HL-60/S4 (cell line): ENCODE results near the gene ZBTB43.
"Not testable (repeated sequence)": the region's sequence is repeated elsewhere in the genome, so short reads cannot be mapped to it uniquely, and the experiment has no call there.

Experiments
- in situ Hi-C: fragments of 300-500 bp; cut with MboI; formaldehyde crosslinking; loops from 2 replicates; pipeline ENCODE4 v1.14.3; 2022; ENCODE audit warnings: low sequenced_read_pairs

Gene ZBTB43, protein sequence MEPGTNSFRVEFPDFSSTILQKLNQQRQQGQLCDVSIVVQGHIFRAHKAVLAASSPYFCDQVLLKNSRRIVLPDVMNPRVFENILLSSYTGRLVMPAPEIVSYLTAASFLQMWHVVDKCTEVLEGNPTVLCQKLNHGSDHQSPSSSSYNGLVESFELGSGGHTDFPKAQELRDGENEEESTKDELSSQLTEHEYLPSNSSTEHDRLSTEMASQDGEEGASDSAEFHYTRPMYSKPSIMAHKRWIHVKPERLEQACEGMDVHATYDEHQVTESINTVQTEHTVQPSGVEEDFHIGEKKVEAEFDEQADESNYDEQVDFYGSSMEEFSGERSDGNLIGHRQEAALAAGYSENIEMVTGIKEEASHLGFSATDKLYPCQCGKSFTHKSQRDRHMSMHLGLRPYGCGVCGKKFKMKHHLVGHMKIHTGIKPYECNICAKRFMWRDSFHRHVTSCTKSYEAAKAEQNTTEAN

DNA sequence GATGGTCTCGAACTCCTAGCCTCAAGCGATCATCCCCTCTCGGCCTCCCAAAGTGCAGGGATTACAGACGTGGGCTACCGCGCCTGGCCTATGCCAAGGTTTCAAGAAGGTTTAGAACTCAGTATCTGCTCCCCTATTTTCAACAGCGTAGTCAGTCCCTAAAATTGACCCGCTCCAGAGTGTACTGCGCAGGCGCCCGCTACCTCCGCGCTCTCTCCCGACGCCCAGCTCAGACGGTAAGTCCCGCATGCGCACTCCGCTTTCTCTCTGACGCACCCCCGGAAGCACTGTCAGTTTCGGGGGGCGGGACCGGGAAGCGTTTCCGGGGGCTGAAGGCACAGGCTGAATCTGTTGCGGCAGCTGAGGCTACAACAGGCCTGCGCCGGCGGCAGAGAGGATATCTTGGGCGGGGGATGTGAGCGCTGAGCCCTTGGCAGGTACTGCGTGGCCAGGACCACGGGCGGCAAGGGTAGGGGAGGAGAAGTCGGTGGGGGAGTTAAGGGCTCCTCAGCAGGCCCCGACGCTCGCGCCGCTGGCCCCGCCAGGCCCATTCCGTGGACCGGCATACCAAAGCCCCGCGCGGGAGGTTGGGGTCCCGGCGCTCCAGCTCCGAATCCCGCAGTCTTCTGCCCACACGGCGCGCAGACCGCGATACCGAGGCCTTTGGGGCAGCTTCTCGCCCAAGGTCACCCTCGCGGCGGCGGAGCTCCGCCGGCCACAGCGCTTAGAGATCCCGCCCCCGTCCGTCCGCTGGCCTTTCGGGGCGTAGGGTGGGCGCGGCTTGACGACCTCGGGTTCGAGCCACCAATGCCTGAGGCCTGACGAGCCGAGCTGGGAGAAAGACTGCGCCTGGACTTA, at the start of gene ZBTB43:
Gene ZBTB43, plus strand, starts transcription at position 345 of the 858 bp plus-strand sequence. CDS start 27,470 bp downstream, outside the sequence.
- in situ Hi-C loops = no loop called here

GRCh38 chr9:126755317-126755875, 49.4 kb upstream of the ZBTB43 start:
- in situ Hi-C loops = no loop called here

DNA sequence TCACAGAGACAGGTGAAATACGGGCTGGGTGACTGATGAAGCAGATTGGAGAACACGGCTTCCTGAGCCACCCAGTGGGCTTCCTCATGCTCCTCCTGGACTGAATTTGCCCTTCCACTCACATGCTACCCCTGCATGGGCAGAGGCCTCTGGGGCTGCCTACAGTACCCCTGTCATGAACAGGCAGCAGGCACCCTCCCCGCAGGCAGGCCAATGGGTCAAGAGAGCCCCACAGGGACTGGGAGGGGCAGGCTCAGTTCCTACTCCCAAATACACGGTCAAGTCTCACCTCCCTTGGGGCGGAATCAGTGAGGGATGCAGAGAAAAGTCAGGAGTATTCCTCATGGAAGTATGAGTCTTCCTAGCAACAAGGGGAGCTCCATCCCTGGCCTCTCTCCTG, 48.6 kb upstream of the ZBTB43 start:
- in situ Hi-C loops = no loop called here

DNA sequence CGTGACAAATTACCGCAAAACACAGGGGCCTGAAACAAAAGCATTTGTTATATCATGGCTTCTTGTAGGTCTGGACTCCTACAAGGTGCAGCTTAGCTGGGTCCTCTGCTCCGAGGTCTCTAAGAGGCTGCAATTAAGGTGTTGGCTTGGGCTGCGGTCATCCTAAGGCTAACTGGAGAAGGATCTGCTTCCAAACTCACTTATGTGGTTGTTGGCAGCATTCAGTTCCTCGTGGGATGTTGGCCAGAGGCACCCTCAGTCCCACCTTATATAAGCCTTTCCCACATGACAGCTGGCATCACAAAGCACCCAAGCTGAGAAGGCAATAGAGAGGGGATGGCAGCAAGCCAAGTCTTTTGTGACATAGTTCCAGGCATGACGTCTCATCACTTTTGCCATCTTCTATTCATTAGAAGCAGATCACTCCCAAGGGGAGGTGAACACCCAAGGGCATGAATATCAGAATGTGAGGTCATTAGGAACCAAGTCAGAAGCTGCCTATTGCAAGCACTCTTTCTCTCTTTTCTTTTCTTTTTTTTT, 47.9 kb upstream of the ZBTB43 start:
- in situ Hi-C loops = no loop called here

DNA sequence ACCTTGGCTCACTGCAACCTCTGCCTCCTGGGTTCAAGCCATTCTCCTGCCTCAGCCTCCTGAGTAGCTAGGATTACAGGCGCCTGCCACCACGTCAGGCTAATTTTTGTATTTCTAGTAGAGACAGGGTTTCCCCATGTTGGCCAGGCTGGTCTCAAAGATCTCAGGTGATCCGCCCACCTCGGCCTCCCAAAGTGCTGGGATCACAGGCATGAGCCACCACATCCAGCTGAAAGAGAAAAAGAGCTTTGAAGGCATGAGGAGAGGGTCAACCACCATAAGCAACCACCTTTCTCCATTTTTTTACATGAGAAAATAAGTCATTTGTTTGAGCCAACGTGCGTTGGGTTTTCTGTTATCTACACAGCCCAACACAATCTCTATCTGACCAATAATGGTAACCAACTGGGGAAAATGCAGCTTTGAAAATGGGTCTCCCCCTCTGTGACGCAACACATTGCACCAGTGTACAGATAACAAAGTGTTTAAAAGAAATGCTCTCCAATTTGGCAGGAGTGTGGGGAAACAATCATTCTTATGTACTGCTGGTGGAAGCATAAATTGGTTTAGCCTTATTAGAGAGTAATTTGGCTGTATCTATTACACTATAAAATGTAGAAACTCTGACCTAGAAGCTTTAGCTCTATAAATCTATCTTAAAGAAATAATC, 45.8 kb upstream of the ZBTB43 start:
- in situ Hi-C loops = no loop called here

DNA sequence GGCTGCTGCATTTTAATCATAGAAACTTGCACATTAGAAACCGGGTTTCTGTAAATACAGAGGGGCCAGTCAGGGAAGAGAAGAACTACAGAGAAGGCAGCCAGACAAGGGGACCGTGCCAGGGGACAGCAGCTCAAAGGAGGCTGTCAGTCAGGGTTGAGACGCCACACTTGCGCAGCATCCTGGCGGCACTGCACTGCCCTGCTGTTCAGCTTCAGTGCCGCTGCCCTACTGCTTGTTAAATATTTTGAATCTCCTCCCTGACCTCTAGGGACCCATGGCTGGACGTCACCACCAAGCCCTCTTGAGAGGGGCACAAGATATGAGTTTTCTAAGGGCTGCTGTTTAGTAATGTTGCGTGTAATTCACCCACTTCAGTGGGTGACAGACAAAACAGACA, 43.6 kb upstream of the ZBTB43 start:
- in situ Hi-C loops = no loop called here

DNA sequence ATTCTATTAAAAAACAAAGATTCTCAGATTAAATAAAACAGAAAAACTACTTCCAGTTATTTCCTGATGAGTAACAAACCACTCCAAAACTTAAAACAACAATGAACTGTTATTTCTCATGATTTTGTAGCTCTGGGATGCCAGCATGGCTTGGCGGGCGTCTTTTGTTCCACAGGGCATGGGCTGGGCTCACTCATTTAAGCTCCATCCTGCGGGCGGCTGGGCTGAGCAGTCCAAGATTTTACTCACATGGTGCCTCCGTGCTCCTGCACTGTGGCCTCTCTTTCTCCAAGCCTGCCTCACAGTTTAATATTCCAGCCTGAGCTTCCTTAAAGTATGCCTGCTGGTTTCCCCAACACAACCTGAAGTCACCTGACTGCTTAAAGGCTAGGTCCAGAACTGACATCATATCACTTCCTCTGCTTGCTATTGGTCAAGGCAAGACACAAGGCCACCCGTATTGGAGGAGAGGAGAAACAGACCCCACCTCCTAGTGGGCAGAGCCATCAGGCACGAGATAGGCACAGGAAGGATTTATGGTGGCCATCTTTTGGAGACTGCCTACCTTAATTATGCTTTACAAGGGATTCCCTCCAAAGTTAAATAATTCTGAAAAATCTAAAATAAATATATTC, 41.6 kb upstream of the ZBTB43 start:
- in situ Hi-C loops = no loop called here

DNA sequence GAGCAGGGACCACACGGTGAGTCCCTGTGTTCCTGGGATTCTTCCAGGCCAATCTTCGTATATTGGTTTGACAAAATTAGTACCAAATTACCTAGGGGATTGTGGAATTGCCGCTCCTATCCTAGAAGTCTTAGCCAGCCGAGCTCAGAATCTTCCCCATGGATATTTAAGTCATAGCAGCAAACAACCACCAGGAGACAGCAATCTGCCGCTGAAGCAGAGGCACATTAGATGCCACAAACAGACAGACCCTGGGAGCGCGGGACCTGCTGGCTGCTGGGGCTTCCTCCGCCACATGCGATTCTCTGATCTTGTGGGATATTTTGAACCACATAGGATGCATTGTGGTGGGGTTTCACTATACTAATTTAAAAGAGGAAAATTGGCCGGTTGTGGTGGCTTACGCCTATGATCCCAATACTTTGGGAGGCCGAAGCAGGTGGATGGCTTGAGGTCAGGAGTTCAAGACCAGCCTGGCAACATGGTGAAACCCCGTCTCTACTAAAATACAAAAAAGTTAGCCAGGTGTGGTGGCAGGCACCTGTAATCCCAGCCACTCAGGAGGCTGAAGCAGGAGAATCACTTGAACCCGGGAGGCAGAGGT, 31.7 kb upstream of the ZBTB43 start:
- in situ Hi-C loops = no loop called here

GRCh38 chr9:126775926-126776325, 28.9 kb upstream of the ZBTB43 start:
- in situ Hi-C loops = no loop called here

DNA sequence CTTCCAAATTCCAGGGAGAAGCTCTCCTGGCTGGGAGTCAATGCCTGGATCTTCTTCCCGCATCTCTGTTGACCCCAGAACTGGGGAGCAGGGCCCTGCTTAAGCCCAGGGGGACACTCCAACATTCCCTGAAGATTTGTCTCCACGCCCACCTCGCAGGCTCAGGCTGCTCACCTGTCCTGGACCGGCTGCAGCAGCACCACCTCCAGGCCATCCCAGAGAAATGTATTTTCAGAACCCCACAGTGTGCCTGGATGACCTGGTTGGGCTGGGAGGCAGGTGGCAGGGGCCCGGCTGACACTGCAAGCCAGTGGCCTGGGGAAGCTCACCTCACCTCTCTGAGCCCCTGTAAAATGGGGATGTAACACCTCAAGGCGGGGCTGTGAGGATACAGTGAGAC, 27.1 kb upstream of the ZBTB43 start:
- in situ Hi-C loops = no loop called here

- in situ Hi-C loops = no loop called here
Observed at GRCh38 chr9:126778141-126778540, 26.7 kb upstream of the ZBTB43 start.

- in situ Hi-C loops = not testable (repeated sequence)
Observed at GRCh38 chr9:126778696-126779095, 26.1 kb upstream of the ZBTB43 start.

- in situ Hi-C loops = loop anchor here (5.0 kb wide), 1 partner anchor 74 kb away; no protein-coding TSS in a partner anchor
Observed at GRCh38 chr9:126781186-126782052, 23.4 kb upstream of the ZBTB43 start.

GRCh38 chr9:126782053-126782388, 22.8 kb upstream of the ZBTB43 start:
- in situ Hi-C loops = loop anchor here (5.0 kb wide), 1 partner anchor 75 kb away; no protein-coding TSS in a partner anchor

DNA sequence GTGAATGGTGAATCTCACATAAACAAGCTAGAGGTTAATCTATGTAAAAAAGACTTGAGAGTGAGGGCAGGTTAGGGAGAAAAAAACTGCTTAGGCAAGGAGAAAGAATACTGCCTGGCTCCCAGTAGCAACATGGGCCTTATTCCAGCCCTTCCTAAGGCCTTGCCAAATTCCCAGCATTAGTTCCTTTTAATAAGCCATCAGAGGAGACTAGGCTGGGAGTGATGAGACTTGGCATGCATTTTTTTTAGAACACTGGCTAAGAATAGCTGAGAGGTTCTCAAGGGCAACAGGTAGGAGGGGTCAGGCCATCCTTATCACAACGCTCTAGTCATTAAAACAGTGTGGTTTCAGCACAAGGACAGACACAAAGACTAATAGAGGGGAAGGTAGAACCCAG, 20.9 kb upstream of the ZBTB43 start:
- in situ Hi-C loops = loop anchor here (5.0 kb wide), 1 partner anchor 77 kb away; no protein-coding TSS in a partner anchor

DNA sequence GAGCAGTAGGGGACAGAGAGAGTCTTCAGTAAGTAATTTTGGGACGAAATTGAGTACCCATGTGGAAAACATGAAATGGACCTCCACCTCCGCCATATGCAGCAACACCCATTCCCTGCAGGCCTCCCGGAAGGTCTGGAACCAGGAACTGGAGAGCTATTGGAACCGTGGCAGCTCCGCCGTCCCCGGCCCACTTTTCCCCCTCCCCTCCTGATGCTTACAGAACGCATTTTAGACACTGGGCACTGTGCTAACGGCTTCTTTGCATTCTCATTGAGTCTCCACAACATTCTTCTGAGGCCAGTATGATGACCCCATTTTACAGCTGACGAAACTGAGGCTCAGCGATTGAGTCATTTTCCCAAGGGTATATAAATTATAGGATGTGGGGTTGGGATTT, 20.4 kb upstream of the ZBTB43 start:
- in situ Hi-C loops = loop anchor here (5.0 kb wide), 1 partner anchor 77 kb away; no protein-coding TSS in a partner anchor

DNA sequence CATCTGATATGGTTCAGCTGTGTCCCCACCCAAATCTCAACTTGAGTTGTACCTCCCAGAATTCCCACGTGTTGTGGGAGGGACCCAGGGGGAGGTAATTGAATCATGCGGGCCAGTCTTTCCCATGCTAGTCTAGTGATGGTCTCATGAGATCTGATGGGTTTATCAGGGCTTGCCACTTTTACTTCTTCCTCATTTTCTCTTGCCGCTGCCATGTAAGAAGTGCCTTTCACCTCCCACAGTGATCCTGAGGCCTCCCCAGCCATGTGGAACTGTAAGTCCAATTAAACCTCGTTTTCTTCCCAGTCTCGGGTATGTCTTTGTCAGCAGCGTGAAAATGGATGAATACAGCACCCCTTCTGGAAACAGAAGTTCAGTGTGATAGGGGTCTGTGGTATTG, 20.0 kb upstream of the ZBTB43 start:
- in situ Hi-C loops = loop anchor here (5.0 kb wide), 1 partner anchor 78 kb away; no protein-coding TSS in a partner anchor

DNA sequence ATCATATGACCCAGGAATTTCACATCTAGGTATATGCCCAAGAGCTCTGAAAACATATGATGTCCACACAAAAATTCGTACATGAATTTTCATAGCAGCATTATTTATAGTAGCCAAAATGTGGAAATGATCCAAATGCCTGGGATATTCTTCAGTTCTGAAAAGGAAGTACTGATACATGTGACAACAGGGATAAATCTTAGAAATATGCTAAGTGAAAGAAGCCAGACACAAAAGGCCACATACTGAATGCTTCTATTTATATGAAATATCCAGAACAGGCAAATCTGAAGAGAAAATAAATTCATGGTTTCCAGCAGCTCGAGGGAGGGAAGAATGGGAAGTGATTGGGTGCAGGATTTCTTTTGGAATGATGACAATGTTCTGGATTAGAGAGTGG, 16.8 kb upstream of the ZBTB43 start:
- in situ Hi-C loops = no loop called here
